Panc1 (cell line): ENCODE results near the gene HDDC2.

Experiments
- POLR2AphosphoS5 ChIP-seq: IDR thresholded peaks from 2 replicates; pipeline ENCODE4 v1.6.1; 2012; ENCODE audit warnings: mild to moderate bottlenecking, low read depth, low read length, moderate library complexity
- TF ChIP-seq, protein P1 (sequence below): fragments of 450-650 bp; IDR thresholded peaks from 2 replicates; pipeline ENCODE4 v1.5.1; 2017; ENCODE audit warnings: mild to moderate bottlenecking
- TF ChIP-seq, protein P2 (sequence below), 2 experiments: IDR thresholded peaks; 2 replicates each; pipeline ENCODE4 v1.6.1; 2011 to 2012; ENCODE audit warnings: low read depth in 2 of 2, control low read depth in 1 of 2, low read length in 1 of 2, mild to moderate bottlenecking in 1 of 2, moderate library complexity in 1 of 2; ENCODE audit not compliant: insufficient read depth in 1 of 2

DNA sequence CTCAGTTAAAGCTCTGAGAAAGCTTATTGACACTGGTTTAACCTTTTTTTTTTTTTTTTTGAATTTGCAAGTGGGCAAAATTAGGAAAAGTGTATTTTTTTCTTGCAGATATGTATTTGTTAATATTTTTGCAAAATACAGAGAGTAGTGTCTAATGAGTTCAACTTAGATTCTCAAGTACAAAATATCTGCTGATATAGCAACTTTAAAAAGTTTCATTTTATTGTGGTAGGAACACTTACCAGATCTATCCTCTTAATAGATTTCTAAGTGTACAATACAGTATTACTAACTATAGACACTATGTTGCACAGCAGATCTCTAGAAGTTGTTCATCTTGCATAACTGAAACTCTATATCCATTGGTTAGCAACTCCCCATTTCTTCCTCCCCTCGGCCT, 30.9 kb upstream of the HDDC2 start:
- no peak for TF ChIP-seq POLR2AphosphoS5
- TF ChIP-seq, protein P1, sequence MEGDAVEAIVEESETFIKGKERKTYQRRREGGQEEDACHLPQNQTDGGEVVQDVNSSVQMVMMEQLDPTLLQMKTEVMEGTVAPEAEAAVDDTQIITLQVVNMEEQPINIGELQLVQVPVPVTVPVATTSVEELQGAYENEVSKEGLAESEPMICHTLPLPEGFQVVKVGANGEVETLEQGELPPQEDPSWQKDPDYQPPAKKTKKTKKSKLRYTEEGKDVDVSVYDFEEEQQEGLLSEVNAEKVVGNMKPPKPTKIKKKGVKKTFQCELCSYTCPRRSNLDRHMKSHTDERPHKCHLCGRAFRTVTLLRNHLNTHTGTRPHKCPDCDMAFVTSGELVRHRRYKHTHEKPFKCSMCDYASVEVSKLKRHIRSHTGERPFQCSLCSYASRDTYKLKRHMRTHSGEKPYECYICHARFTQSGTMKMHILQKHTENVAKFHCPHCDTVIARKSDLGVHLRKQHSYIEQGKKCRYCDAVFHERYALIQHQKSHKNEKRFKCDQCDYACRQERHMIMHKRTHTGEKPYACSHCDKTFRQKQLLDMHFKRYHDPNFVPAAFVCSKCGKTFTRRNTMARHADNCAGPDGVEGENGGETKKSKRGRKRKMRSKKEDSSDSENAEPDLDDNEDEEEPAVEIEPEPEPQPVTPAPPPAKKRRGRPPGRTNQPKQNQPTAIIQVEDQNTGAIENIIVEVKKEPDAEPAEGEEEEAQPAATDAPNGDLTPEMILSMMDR: no peak
- TF ChIP-seq, protein P2, sequence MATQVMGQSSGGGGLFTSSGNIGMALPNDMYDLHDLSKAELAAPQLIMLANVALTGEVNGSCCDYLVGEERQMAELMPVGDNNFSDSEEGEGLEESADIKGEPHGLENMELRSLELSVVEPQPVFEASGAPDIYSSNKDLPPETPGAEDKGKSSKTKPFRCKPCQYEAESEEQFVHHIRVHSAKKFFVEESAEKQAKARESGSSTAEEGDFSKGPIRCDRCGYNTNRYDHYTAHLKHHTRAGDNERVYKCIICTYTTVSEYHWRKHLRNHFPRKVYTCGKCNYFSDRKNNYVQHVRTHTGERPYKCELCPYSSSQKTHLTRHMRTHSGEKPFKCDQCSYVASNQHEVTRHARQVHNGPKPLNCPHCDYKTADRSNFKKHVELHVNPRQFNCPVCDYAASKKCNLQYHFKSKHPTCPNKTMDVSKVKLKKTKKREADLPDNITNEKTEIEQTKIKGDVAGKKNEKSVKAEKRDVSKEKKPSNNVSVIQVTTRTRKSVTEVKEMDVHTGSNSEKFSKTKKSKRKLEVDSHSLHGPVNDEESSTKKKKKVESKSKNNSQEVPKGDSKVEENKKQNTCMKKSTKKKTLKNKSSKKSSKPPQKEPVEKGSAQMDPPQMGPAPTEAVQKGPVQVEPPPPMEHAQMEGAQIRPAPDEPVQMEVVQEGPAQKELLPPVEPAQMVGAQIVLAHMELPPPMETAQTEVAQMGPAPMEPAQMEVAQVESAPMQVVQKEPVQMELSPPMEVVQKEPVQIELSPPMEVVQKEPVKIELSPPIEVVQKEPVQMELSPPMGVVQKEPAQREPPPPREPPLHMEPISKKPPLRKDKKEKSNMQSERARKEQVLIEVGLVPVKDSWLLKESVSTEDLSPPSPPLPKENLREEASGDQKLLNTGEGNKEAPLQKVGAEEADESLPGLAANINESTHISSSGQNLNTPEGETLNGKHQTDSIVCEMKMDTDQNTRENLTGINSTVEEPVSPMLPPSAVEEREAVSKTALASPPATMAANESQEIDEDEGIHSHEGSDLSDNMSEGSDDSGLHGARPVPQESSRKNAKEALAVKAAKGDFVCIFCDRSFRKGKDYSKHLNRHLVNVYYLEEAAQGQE (IDR thresholded peaks at IDR 0.05; ENCODE audit: insufficient read depth in 1 of 2, low read depth in 2 of 2, low read length in 1 of 2): no peak
